Measurements from ENCODE around the gene SPAG5.

GRCh38 chr17:28635506-28635905 lies 36.7 kb upstream of the SPAG5 start:
- TF ChIP-seq, protein P1, sequence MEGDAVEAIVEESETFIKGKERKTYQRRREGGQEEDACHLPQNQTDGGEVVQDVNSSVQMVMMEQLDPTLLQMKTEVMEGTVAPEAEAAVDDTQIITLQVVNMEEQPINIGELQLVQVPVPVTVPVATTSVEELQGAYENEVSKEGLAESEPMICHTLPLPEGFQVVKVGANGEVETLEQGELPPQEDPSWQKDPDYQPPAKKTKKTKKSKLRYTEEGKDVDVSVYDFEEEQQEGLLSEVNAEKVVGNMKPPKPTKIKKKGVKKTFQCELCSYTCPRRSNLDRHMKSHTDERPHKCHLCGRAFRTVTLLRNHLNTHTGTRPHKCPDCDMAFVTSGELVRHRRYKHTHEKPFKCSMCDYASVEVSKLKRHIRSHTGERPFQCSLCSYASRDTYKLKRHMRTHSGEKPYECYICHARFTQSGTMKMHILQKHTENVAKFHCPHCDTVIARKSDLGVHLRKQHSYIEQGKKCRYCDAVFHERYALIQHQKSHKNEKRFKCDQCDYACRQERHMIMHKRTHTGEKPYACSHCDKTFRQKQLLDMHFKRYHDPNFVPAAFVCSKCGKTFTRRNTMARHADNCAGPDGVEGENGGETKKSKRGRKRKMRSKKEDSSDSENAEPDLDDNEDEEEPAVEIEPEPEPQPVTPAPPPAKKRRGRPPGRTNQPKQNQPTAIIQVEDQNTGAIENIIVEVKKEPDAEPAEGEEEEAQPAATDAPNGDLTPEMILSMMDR (IDR thresholded peaks at IDR 0.05; ENCODE audit: low read length), result no peak
- TF ChIP-seq EZH2 (IDR thresholded peaks at IDR 0.05; ENCODE audit: borderline replicate concordance, low read length), result no peak
